ENCODE measurements around the gene ACVR1C. TPM values are rescaled to one million over a fixed set of nuclear protein-coding genes. Genes with fewer than 3 reads are reported as not detected.
A peak's percentile ranks its signal among the peaks of the same experiment; 100 is the strongest.

Gene ACVR1C
- total RNA-seq, 1 experiment from 2014 or later, result 1.2 TPM

GRCh38 chr2:157488877-157489276, 139.8 kb downstream of the ACVR1C start:
- H4K20me1 ChIP-seq (ENCODE audit: insufficient read depth), result no peaks in the 10 kb centered on the region
- H3K9me2 ChIP-seq (ENCODE audit: insufficient read depth), result no peaks in the 10 kb centered on the region
- no peak overlapping the region for H3K27ac ChIP-seq (ENCODE audit: low read depth, low read length)
- POLR2A ChIA-PET, result no interaction called here
- no peaks in the 10 kb centered on the region for H3K27me3 ChIP-seq (ENCODE audit: insufficient read depth, low read length)
- no peak for TF ChIP-seq ZNF274 (IDR thresholded peaks at IDR 0.05; ENCODE audit: low read depth, low read length)
- TF ChIP-seq POLR2A (IDR thresholded peaks at IDR 0.05; ENCODE audit: borderline replicate concordance, extremely low read depth, insufficient read depth, insufficient read length), result no peak
- TF ChIP-seq, protein P1, sequence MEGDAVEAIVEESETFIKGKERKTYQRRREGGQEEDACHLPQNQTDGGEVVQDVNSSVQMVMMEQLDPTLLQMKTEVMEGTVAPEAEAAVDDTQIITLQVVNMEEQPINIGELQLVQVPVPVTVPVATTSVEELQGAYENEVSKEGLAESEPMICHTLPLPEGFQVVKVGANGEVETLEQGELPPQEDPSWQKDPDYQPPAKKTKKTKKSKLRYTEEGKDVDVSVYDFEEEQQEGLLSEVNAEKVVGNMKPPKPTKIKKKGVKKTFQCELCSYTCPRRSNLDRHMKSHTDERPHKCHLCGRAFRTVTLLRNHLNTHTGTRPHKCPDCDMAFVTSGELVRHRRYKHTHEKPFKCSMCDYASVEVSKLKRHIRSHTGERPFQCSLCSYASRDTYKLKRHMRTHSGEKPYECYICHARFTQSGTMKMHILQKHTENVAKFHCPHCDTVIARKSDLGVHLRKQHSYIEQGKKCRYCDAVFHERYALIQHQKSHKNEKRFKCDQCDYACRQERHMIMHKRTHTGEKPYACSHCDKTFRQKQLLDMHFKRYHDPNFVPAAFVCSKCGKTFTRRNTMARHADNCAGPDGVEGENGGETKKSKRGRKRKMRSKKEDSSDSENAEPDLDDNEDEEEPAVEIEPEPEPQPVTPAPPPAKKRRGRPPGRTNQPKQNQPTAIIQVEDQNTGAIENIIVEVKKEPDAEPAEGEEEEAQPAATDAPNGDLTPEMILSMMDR (IDR thresholded peaks at IDR 0.05 in 2 of 3, conservative IDR thresholded peaks at IDR 0.05 in 1 of 3; ENCODE audit: borderline replicate concordance in 1 of 3, insufficient read depth in 1 of 3, low read depth in 2 of 3, low read length in 2 of 3), result no peak
- TF ChIP-seq SRF (IDR thresholded peaks at IDR 0.05; ENCODE audit: low read depth), result no peak
- TF ChIP-seq ZFX (IDR thresholded peaks at IDR 0.05), result no peak
- TF ChIP-seq, protein P2, sequence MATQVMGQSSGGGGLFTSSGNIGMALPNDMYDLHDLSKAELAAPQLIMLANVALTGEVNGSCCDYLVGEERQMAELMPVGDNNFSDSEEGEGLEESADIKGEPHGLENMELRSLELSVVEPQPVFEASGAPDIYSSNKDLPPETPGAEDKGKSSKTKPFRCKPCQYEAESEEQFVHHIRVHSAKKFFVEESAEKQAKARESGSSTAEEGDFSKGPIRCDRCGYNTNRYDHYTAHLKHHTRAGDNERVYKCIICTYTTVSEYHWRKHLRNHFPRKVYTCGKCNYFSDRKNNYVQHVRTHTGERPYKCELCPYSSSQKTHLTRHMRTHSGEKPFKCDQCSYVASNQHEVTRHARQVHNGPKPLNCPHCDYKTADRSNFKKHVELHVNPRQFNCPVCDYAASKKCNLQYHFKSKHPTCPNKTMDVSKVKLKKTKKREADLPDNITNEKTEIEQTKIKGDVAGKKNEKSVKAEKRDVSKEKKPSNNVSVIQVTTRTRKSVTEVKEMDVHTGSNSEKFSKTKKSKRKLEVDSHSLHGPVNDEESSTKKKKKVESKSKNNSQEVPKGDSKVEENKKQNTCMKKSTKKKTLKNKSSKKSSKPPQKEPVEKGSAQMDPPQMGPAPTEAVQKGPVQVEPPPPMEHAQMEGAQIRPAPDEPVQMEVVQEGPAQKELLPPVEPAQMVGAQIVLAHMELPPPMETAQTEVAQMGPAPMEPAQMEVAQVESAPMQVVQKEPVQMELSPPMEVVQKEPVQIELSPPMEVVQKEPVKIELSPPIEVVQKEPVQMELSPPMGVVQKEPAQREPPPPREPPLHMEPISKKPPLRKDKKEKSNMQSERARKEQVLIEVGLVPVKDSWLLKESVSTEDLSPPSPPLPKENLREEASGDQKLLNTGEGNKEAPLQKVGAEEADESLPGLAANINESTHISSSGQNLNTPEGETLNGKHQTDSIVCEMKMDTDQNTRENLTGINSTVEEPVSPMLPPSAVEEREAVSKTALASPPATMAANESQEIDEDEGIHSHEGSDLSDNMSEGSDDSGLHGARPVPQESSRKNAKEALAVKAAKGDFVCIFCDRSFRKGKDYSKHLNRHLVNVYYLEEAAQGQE (IDR thresholded peaks at IDR 0.05; ENCODE audit: low read depth), result no peak
- TF ChIP-seq CEBPB (IDR thresholded peaks at IDR 0.05; ENCODE audit: low read depth), result no peak
- TF ChIP-seq YY1 (IDR thresholded peaks at IDR 0.05; ENCODE audit: extremely low read depth, insufficient replicate concordance, low read depth, low read length), result no peak
- no peak for TF ChIP-seq CBX3 (IDR thresholded peaks at IDR 0.05; ENCODE audit: low read depth)
- no peak for TF ChIP-seq RAD21 (IDR thresholded peaks at IDR 0.05; ENCODE audit: low read depth)
- no peak for TF ChIP-seq SP1 (IDR thresholded peaks at IDR 0.05; ENCODE audit: low read depth)
- no peak for TF ChIP-seq ATF3 (IDR thresholded peaks at IDR 0.05)
- no peaks in the 10 kb centered on the region for H3K79me2 ChIP-seq (ENCODE audit: insufficient read depth, low read length)
- H2AFZ ChIP-seq (ENCODE audit: low read depth, low read length, poor library complexity, severe bottlenecking), result no peak overlapping the region
- ATAC-seq (peak; percentile 61), DNase-seq (ENCODE audit: low read depth, low spot score) (no peak)
- peaks cover 0 to 5% of the 10 kb centered on the region in 2 experiments; a peak in 1 of 4 replicates for H3K4me1 ChIP-seq (ENCODE audit: control insufficient read depth in 1 of 2, insufficient read depth in 2 of 2, low read length in 2 of 2)
- no peak overlapping the region for H3K4me3 ChIP-seq (replicated peaks in 1 of 2; ENCODE audit: low read depth in 1 of 2, low read length in 2 of 2)
- RAD21 ChIA-PET (ENCODE audit: low non-redundant PET in 1 of 2, low total read pairs in 2 of 2, uncharacterized antibody in 2 of 2, unreplicated experiment in 2 of 2), result no interaction called here
- no peaks in the 10 kb centered on the region for H3K36me3 ChIP-seq (ENCODE audit: control insufficient read depth in 1 of 2, insufficient read depth in 2 of 2, low read length in 2 of 2)
- intact Hi-C loops (cut with micrococcal nuclease), result no loop called here
- CTCF ChIA-PET, result interaction anchor here (1.4 to 1.8 kb wide), 2 partner anchors 8 to 522 kb away, joined by 4 to 6 read pairs; no protein-coding TSS in a partner anchor
- no TSS peak for BruUV-seq (replicated peaks)
- no peaks in the 10 kb centered on the region for H3K9me3 ChIP-seq (ENCODE audit: control insufficient read depth in 1 of 2, insufficient read depth in 1 of 2, low read depth in 1 of 2, low read length in 2 of 2)
- H3K4me2 ChIP-seq (ENCODE audit: low read length), result no peak overlapping the region
- no peak overlapping the region for H3K9ac ChIP-seq (ENCODE audit: low read length)
